OCI-LY7 (cell line): ENCODE data around the gene SMARCD1. TPM values are rescaled to one million over a fixed set of nuclear protein-coding genes. Genes with fewer than 3 reads are reported as not detected.

Experiments
- BruUV-seq: library from RNA; stranded (reverse); fragments of 400-500 nt; replicated peaks from 2 replicates; lab custom pipeline; 2021; lab: Mats Ljungman, UMichigan
- CTCF ChIA-PET: fragments of 300-600 bp; sonication (Branson Sonifier 250); formaldehyde crosslinking; loops from one replicate; lab custom pipeline; 2022; ENCODE audit warnings: antibody characterized with exemption; ENCODE audit not compliant: unreplicated experiment; lab: Charles Lee
- POLR2A ChIA-PET: fragments of 300-600 bp; sonication (Branson Sonifier 250); formaldehyde crosslinking; loops from one replicate; lab custom pipeline; 2022; ENCODE audit warnings: antibody characterized with exemption; lab: Charles Lee
- DNase-seq: peaks from one replicate; pipeline ENCODE4 v3.0.0-alpha.2; 2015; ENCODE audit warnings: low spot score
- H2AFZ ChIP-seq: fragments of 200-600 bp; sonication (generic), shearing (Covaris generic); 2 replicates; pipeline ENCODE4 v1.6.1; 2014; ENCODE audit warnings: mild to moderate bottlenecking, antibody characterized with exemption, low read length, moderate library complexity
- H3K27ac ChIP-seq: fragments of 200-600 bp; sonication (generic); 2 replicates; pipeline ENCODE4 v1.5.1; 2014; ENCODE audit warnings: mixed run types, low read depth, mild to moderate bottlenecking, moderate library complexity, low read length, inconsistent platforms; ENCODE audit not compliant: poor library complexity, severe bottlenecking
- H3K36me3 ChIP-seq: fragments of 200-600 bp; sonication (generic); 2 replicates; pipeline ENCODE4 v1.6.1; 2014; ENCODE audit warnings: mild to moderate bottlenecking, antibody characterized with exemption, low read length, moderate library complexity, mixed read lengths; ENCODE audit not compliant: insufficient read depth
- H3K4me1 ChIP-seq: fragments of 200-600 bp; sonication (generic); 2 replicates; pipeline ENCODE4 v1.5.1; 2014; ENCODE audit warnings: mild to moderate bottlenecking, low read length; ENCODE audit not compliant: insufficient read depth, poor library complexity, severe bottlenecking
- H3K4me2 ChIP-seq: fragments of 200-600 bp; sonication (generic); 2 replicates; pipeline ENCODE4 v1.6.1; 2014; ENCODE audit warnings: mild to moderate bottlenecking, low read length
- H3K4me3 ChIP-seq: fragments of 200-600 bp; sonication (generic); 2 replicates; pipeline ENCODE4 v1.5.1; 2014; ENCODE audit warnings: mild to moderate bottlenecking, low read depth, low read length; ENCODE audit not compliant: poor library complexity, severe bottlenecking
- H3K79me2 ChIP-seq: fragments of 200-600 bp; sonication (generic); 2 replicates; pipeline ENCODE4 v1.6.1; 2016; ENCODE audit warnings: low read depth, mild to moderate bottlenecking, low read length, moderate library complexity, mixed read lengths; ENCODE audit not compliant: insufficient read depth
- H3K9me2 ChIP-seq: fragments of 200-600 bp; sonication (generic); 2 replicates; pipeline ENCODE4 v1.6.1; 2016; ENCODE audit warnings: mild to moderate bottlenecking, low read length, mixed read lengths; ENCODE audit not compliant: insufficient read depth
- H3K9me3 ChIP-seq: fragments of 200-600 bp; sonication (generic); 2 replicates; pipeline ENCODE4 v1.6.1; 2014; ENCODE audit warnings: mild to moderate bottlenecking, mixed run types, low read length, mixed read lengths
- H4K20me1 ChIP-seq: fragments of 200-600 bp; sonication (generic); 2 replicates; pipeline ENCODE4 v1.6.1; 2014; ENCODE audit warnings: mild to moderate bottlenecking, antibody characterized with exemption, low read length, moderate library complexity, mixed read lengths; ENCODE audit not compliant: insufficient read depth
- EZH2phosphoT487 ChIP-seq: fragments of 200-600 bp; sonication (generic); IDR thresholded peaks from 2 replicates; pipeline ENCODE4 v1.6.1; 2018; ENCODE audit warnings: low read depth, borderline replicate concordance, mild to moderate bottlenecking, mixed run types, antibody characterized with exemption, low read length, moderate library complexity, mixed read lengths
- intact Hi-C: fragments of 100-400 bp; cut with micrococcal nuclease; formaldehyde crosslinking; loops from one replicate; pipeline ENCODE4 v1.10.0; 2022; ENCODE audit not compliant: unreplicated experiment
- total RNA-seq, 2 experiments: library from RNA; depleted of rRNA in 1 of 2; stranded (reverse); fragments of >200 nt in 1 of 2; shearing (Covaris generic) in 1 of 2; gene quantifications; 2 replicates each; pipeline ENCODE4 v1.2.3, GENCODE V29; 2014 to 2022
- TF ChIP-seq, protein P1 (sequence below): fragments of 200-600 bp; sonication (generic); conservative IDR thresholded peaks from 2 replicates; pipeline ENCODE4 v1.5.1; 2014; ENCODE audit warnings: mild to moderate bottlenecking, antibody characterized with exemption, low read length, moderate library complexity, mixed read lengths

The SMARCD1 gene
- total RNA-seq, 2 experiments from 2014 or later, result 92.8 to 134 TPM

DNA sequence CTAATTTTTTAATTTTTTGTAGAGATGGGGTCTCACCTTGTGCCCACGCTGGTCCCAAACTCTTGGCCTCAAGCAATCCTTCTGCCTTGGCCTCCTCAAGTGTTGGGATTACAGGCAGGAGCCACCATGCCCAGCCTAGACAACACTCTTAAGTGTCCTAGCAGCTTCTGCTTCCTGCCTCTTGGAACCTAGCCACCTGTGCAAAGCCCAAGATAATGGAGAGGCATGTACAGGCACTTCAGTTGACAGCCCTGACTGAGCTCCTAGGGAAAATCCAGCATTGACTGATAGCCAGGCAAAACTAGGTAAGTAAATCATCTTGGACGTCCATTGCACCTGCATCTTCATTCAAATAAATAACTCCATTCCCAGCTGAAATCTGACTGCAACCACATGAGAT, 42.4 kb downstream of the SMARCD1 start:
- Histone ChIP-seq H3K4me1 (peaks cover 6% of the 10 kb centered on the region), H4K20me1 (0 out of 2 replicates have a peak, but pooled peaks cover 4% of the 10 kb centered on the region), H3K27ac (no peak overlapping the region), H3K4me3 (no peak overlapping the region), H2AFZ (no peak overlapping the region), H3K36me3 (peaks cover 82% of the 10 kb centered on the region), H3K9me3 (no peaks in the 10 kb centered on the region), H3K9me2 (no peaks in the 10 kb centered on the region), H3K4me2 (no peak overlapping the region), H3K79me2 (no peaks in the 10 kb centered on the region)
- intact Hi-C loops, result no loop called here
- ChIA-PET POLR2A (interaction anchor here (0.6 to 2.6 kb wide), 7 partner anchors 11 to 518 kb away, joined by 3 to 17 read pairs (median 3); partner anchors contain the start of genes COX14 and SMARCD1), CTCF (interaction anchor here (1.3 kb wide), 1 partner anchor 17 kb away, joined by 5 read pairs; no protein-coding TSS in a partner anchor)
- DNase-seq, result no peak
- no TSS peak for BruUV-seq
- TF ChIP-seq, protein P1, sequence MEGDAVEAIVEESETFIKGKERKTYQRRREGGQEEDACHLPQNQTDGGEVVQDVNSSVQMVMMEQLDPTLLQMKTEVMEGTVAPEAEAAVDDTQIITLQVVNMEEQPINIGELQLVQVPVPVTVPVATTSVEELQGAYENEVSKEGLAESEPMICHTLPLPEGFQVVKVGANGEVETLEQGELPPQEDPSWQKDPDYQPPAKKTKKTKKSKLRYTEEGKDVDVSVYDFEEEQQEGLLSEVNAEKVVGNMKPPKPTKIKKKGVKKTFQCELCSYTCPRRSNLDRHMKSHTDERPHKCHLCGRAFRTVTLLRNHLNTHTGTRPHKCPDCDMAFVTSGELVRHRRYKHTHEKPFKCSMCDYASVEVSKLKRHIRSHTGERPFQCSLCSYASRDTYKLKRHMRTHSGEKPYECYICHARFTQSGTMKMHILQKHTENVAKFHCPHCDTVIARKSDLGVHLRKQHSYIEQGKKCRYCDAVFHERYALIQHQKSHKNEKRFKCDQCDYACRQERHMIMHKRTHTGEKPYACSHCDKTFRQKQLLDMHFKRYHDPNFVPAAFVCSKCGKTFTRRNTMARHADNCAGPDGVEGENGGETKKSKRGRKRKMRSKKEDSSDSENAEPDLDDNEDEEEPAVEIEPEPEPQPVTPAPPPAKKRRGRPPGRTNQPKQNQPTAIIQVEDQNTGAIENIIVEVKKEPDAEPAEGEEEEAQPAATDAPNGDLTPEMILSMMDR, result no peak
- no peak for TF ChIP-seq EZH2phosphoT487

DNA sequence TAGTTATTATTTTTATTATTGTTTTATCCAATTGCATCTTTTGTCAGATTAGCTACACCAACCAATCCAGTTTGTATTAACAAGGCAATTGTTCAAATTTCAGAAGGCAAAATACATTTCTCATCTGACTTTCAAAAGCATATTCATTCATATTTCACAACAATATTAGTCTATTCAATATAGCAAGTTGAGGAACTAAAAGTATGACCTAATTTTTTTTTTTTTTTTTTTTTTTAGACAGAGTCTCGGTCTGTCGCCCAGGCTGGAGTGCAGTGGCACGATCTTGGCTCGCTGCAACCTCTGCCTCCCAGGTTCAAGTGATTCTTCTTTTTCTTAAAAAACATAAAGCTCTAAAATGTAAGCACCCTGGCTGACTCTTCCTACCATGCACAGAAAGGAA, 44.1 kb downstream of the SMARCD1 start:
- H3K4me1 ChIP-seq, result peaks cover 6% of the 10 kb centered on the region
- no peak overlapping the region for H3K4me3 ChIP-seq
- no peak overlapping the region for H3K4me2 ChIP-seq
- H4K20me1 ChIP-seq, result 0 out of 2 replicates have a peak, but pooled peaks cover 1% of the 10 kb centered on the region
- no peak overlapping the region for H2AFZ ChIP-seq
- H3K36me3 ChIP-seq, result peaks cover 82% of the 10 kb centered on the region
- BruUV-seq, result no TSS peak
- intact Hi-C loops, result no loop called here
- ChIA-PET CTCF (interaction anchor here (0.7 kb wide), 1 partner anchor 9 kb away, joined by 3 read pairs; no protein-coding TSS in a partner anchor), POLR2A (interaction anchor here (0.7 to 1.3 kb wide), 4 partner anchors 10 to 1152 kb away, joined by 3 to 5 read pairs (median 4); partner anchors contain the start of gene SMARCD1)
- no peak for TF ChIP-seq EZH2phosphoT487
- TF ChIP-seq, protein P1, result no peak
- no peaks in the 10 kb centered on the region for H3K9me2 ChIP-seq
- DNase-seq, result no peak
- no peaks in the 10 kb centered on the region for H3K79me2 ChIP-seq
- no peaks in the 10 kb centered on the region for H3K9me3 ChIP-seq
- H3K27ac ChIP-seq, result no peak overlapping the region
